ENCODE measurements around the gene CALB2. TPM values are rescaled to one million over a fixed set of nuclear protein-coding genes. Genes with fewer than 3 reads are reported as not detected.
"Not testable (repeated sequence)": the region's sequence is repeated elsewhere in the genome, so short reads cannot be mapped to it uniquely, and the experiment has no call there.

The CALB2 gene
- polyA plus RNA-seq, 1 donor = 0.47 TPM

- DNase-seq = no peak
Measured at GRCh38 chr16:71352963-71353460, 5.5 kb upstream of the CALB2 start.

- no peak for DNase-seq
Measured at GRCh38 chr16:71353736-71354135, 4.8 kb upstream of the CALB2 start.

- no peak for DNase-seq
Measured at GRCh38 chr16:71354156-71354555, 4.4 kb upstream of the CALB2 start.

GRCh38 chr16:71356051-71356740 lies 2.3 kb upstream of the CALB2 start:
- no peak for DNase-seq

GRCh38 chr16:71356936-71357335 lies 1.6 kb upstream of the CALB2 start:
- not testable (repeated sequence) for DNase-seq

GRCh38 chr16:71357681-71358080 lies 842 bp upstream of the CALB2 start:
- no peak for DNase-seq

GRCh38 chr16:71359431-71359830 lies 908 bp downstream of the CALB2 start:
- no peak for DNase-seq

GRCh38 chr16:71360378-71360777 lies 1.9 kb downstream of the CALB2 start:
- no peak for DNase-seq

- DNase-seq = no peak
Measured at GRCh38 chr16:71364133-71364681, 5.7 kb downstream of the CALB2 start.

- no peak for DNase-seq
Measured at GRCh38 chr16:71365021-71365420, 6.5 kb downstream of the CALB2 start.

GRCh38 chr16:71367241-71367976 lies 8.9 kb downstream of the CALB2 start:
- no peak for DNase-seq

- no peak for DNase-seq
Measured at GRCh38 chr16:71368958-71369357, 10.4 kb downstream of the CALB2 start.

- DNase-seq = no peak
Measured at GRCh38 chr16:71369494-71369893, 11.0 kb downstream of the CALB2 start.

- no peak for DNase-seq
Measured at GRCh38 chr16:71371237-71371636, 12.7 kb downstream of the CALB2 start.

- no peak for DNase-seq
Measured at GRCh38 chr16:71373073-71373472, 14.6 kb downstream of the CALB2 start.

GRCh38 chr16:71376465-71377157 lies 18.1 kb downstream of the CALB2 start:
- no peak for DNase-seq

GRCh38 chr16:71379711-71380110 lies 21.2 kb downstream of the CALB2 start:
- no peak for DNase-seq

- no peak for DNase-seq
Measured at GRCh38 chr16:71380831-71381230, 22.3 kb downstream of the CALB2 start.

GRCh38 chr16:71383054-71383773 lies 24.7 kb downstream of the CALB2 start:
- no peak for DNase-seq

GRCh38 chr16:71384073-71384724 lies 25.7 kb downstream of the CALB2 start:
- DNase-seq = no peak
